GM19455 (cell line): ENCODE data around the gene HDAC9.
A peak's percentile ranks its signal among the peaks of the same experiment; 100 is the strongest.

Source experiments
- ATAC-seq: cut with Tn5 transposase; IDR thresholded peaks from one replicate; pipeline ENCODE4 v1.9.1; 2021; ENCODE audit not compliant: unreplicated experiment

The HDAC9 gene

GRCh38 chr7:18580950-18581349 is 85.4 kb downstream of the HDAC9 start:
- ATAC-seq = no peak

- ATAC-seq = no peak
Measured at GRCh38 chr7:18583305-18583704, 87.8 kb downstream of the HDAC9 start.

- ATAC-seq = no peak
Measured at GRCh38 chr7:18590241-18590640, 94.7 kb downstream of the HDAC9 start.

- no peak for ATAC-seq
Measured at GRCh38 chr7:18590744-18591340, 95.3 kb downstream of the HDAC9 start.

- ATAC-seq = no peak
Measured at GRCh38 chr7:18593602-18594279, 98.2 kb downstream of the HDAC9 start.

GRCh38 chr7:18597754-18598153 is 102.2 kb downstream of the HDAC9 start:
- ATAC-seq = no peak

GRCh38 chr7:18607025-18607424 is 111.5 kb downstream of the HDAC9 start:
- no peak for ATAC-seq

- peak; percentile 76 for ATAC-seq
Measured at GRCh38 chr7:18610331-18610948, 114.9 kb downstream of the HDAC9 start.

GRCh38 chr7:18614841-18615240 is 119.3 kb downstream of the HDAC9 start:
- no peak for ATAC-seq

GRCh38 chr7:18619311-18619710 is 123.8 kb downstream of the HDAC9 start:
- no peak for ATAC-seq

- no peak for ATAC-seq
Measured at GRCh38 chr7:18623389-18623788, 127.8 kb downstream of the HDAC9 start.

- ATAC-seq = no peak
Measured at GRCh38 chr7:18624459-18624858, 128.9 kb downstream of the HDAC9 start.

- ATAC-seq = no peak
Measured at GRCh38 chr7:18626086-18626485, 130.5 kb downstream of the HDAC9 start.

- ATAC-seq = no peak
Measured at GRCh38 chr7:18626717-18627116, 131.2 kb downstream of the HDAC9 start.

GRCh38 chr7:18637516-18637915 is 142.0 kb downstream of the HDAC9 start:
- ATAC-seq = no peak

GRCh38 chr7:18638594-18639452 is 143.3 kb downstream of the HDAC9 start:
- ATAC-seq = no peak

- ATAC-seq = no peak
Measured at GRCh38 chr7:18639711-18640110, 144.2 kb downstream of the HDAC9 start.

- ATAC-seq = no peak
Measured at GRCh38 chr7:18644981-18645380, 149.4 kb downstream of the HDAC9 start.

GRCh38 chr7:18647582-18647981 is 152.0 kb downstream of the HDAC9 start:
- ATAC-seq = no peak

- ATAC-seq = no peak
Measured at GRCh38 chr7:18648849-18649758, 153.6 kb downstream of the HDAC9 start.
